ENCODE results near the gene EPN3.

Gene EPN3

DNA sequence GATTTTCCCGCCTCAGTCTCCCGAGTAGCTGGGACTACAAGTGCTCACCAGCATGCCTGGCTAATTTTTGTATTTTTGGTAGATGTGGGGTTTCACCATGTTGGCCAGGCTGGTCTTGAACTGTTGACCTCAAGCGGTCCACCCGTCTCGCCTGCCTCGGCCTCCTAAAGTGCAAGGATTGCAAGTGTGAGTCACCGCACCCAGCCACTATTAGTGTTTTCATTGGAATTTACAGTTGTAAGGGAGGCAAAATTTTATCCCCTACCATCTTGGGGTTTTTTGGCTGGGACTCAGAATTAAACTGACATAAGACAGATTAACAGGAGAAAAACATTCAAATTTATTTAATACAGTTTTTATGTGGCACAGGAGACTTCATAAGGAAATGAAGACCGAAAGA is 36.6 kb upstream of the EPN3 start:
- Histone ChIP-seq H3K27ac (no peak overlapping the region), H3K4me2 (no peak overlapping the region), H3K4me3 (no peak overlapping the region), H3K9ac (no peak overlapping the region), H3K9me3 (no peaks in the 10 kb centered on the region), H3K36me3 (no peaks in the 10 kb centered on the region), H3K4me1 (no peaks in the 10 kb centered on the region), H4K20me1 (no peaks in the 10 kb centered on the region), H3K27me3 (no peaks in the 10 kb centered on the region)
- no peak for TF ChIP-seq Cebpa-rat (IDR thresholded peaks at IDR 0.05)

DNA sequence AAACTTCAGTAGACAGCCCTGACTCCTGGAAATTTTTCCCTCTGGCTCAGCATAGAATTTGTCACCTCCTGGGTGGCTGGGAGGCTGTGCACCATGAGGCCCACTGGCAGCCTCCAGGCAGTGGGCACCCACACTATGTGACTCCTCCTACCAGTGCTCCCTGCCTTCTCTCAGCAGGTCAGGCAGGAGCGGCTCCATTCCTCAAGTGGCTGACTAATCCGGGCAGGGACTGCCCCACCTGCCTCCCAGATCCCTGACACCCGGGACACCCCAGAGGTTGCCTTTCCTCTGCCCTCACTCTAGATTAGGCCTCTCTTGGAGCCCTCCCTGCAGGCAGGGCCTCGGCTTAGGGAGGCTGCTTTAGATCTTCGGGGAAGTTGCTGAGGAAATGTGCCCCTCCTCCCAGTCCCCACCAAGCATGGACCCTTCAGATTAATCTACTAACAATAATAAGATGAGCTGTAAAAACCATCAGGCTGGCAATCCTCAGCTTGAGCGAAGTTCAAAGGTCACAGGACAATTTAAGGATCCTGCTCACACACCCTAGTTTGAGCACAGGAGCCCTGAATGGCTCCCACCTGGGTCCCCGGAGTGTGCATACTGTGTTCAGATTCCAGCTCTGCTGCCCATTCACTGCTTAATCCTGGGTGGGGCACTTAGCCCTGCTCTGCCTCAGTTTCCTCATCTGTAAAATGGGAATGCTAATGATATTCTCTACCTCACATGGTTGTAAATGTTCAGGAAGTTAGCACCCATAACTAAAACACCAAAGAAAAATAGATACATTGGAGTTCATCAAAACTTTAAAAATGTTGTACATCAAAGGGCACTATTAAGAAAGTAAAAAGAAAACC is 34.3 kb upstream of the EPN3 start:
- no peak overlapping the region for H3K27ac ChIP-seq
- no peak for TF ChIP-seq Cebpa-rat (IDR thresholded peaks at IDR 0.05)
- no peaks in the 10 kb centered on the region for H3K9me3 ChIP-seq
- H4K20me1 ChIP-seq: no peaks in the 10 kb centered on the region
- H3K36me3 ChIP-seq: no peaks in the 10 kb centered on the region
- H3K9ac ChIP-seq: no peak overlapping the region
- no peaks in the 10 kb centered on the region for H3K27me3 ChIP-seq
- H3K4me1 ChIP-seq: no peaks in the 10 kb centered on the region
- no peak overlapping the region for H3K4me2 ChIP-seq
- no peak overlapping the region for H3K4me3 ChIP-seq

DNA sequence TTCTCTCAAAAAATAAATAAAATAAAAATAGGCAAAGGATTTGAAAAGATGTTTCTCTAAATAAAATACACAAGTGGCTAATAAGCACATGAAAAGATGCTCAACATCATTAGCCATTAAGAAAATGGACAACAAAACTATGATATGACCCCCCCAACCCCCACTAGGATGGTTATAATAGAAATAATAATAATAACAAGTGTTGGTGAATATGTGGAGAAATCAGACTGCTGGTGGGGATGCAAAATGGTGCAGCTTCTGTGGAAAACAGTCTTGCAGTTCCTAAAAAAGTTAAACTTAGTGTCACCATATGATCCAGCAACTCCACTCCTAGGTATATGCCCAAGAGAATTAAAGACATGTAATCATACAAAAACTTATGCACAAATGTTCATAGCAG is 33.3 kb upstream of the EPN3 start:
- H3K4me2 ChIP-seq: no peak overlapping the region
- no peaks in the 10 kb centered on the region for H3K36me3 ChIP-seq
- no peaks in the 10 kb centered on the region for H3K27me3 ChIP-seq
- no peak overlapping the region for H3K4me3 ChIP-seq
- H3K9me3 ChIP-seq: no peaks in the 10 kb centered on the region
- no peak for TF ChIP-seq Cebpa-rat (IDR thresholded peaks at IDR 0.05)
- no peak overlapping the region for H3K9ac ChIP-seq
- H3K27ac ChIP-seq: no peak overlapping the region
- no peaks in the 10 kb centered on the region for H4K20me1 ChIP-seq
- H3K4me1 ChIP-seq: no peaks in the 10 kb centered on the region

DNA sequence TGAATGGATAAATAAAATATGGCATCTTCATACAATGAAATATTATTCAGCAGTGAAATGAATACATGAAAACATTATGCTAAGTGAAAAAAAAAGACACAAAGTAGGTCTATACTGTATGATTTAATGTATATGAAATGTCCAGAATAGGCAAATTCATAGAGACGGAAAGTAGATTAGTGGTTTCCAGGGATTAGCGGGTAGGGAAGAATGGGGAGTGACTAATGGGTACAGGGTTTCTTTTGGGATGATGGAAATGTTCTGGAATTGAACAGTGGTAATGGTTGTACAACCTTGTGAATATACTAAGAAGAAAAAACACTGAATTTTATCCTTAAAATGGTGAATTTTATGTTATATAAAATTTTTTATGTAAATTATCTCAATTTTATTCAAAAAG is 32.8 kb upstream of the EPN3 start:
- H3K4me1 ChIP-seq: no peaks in the 10 kb centered on the region
- TF ChIP-seq Cebpa-rat (IDR thresholded peaks at IDR 0.05): no peak
- no peak overlapping the region for H3K9ac ChIP-seq
- no peak overlapping the region for H3K27ac ChIP-seq
- H4K20me1 ChIP-seq: no peaks in the 10 kb centered on the region
- H3K4me3 ChIP-seq: no peak overlapping the region
- H3K36me3 ChIP-seq: no peaks in the 10 kb centered on the region
- H3K9me3 ChIP-seq: no peaks in the 10 kb centered on the region
- H3K27me3 ChIP-seq: no peaks in the 10 kb centered on the region
- no peak overlapping the region for H3K4me2 ChIP-seq

DNA sequence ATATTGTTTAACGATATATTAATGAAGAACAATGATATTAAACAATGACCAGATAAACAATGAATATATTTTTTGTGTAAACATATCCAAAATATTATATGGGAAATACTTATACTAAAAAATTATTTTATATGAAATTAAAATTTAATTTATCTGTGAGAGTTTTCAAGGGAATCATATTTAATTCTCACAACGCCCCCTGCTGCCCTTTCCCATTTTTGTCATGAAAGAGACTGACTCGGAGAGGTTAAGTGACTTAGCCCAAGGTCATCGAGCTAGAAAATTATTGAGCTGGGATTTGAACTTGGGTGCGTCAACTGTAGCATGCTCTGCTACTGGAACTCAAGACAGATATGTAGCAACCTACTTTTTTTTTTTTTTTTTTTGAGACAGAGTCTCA is 31.5 kb upstream of the EPN3 start:
- no peak overlapping the region for H3K27ac ChIP-seq
- no peaks in the 10 kb centered on the region for H4K20me1 ChIP-seq
- no peaks in the 10 kb centered on the region for H3K4me1 ChIP-seq
- no peak overlapping the region for H3K4me2 ChIP-seq
- H3K27me3 ChIP-seq: peaks cover 3% of the 10 kb centered on the region; the same call in 1 of the 2 replicates
- TF ChIP-seq Cebpa-rat (IDR thresholded peaks at IDR 0.05): no peak
- H3K36me3 ChIP-seq: no peaks in the 10 kb centered on the region
- no peak overlapping the region for H3K9ac ChIP-seq
- no peak overlapping the region for H3K4me3 ChIP-seq
- no peaks in the 10 kb centered on the region for H3K9me3 ChIP-seq

DNA sequence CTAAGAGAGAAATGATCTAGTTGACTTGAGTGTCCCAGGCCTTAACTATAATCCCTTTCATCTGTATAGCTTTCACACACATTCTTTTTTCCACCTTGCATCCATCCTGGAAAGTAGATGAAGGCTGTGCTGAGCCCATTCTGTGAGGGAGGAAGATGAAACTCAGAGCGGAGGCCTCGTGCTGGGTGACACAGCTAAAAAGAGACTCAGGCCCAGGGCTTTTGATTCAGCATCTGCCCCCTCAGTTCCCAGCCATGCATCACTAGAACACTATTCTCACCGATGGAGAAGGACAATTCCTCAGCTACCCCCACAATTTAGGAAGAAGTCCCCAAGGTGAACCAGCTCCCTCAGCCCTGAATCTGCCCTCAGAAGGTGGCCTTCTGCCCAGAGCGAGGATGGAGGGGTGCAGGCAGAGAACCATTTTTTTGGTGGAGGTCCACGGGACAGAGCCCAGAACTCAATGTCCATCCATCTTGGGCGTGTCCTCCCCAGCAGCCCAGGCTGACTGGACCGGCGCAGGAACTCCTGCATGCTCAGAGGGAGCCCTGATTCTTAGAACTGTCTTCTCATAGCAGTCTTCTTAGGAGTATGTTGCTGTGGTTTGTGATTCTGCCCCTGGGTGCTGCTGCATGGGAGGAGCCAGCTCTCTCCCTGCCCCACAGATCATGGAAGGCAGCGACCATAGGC is 30.1 kb upstream of the EPN3 start:
- Histone ChIP-seq H3K27me3 (peaks cover 17% of the 10 kb centered on the region), H3K9me3 (no peaks in the 10 kb centered on the region), H3K4me1 (no peaks in the 10 kb centered on the region), H3K4me2 (no peak overlapping the region), H3K27ac (no peak overlapping the region), H3K36me3 (no peaks in the 10 kb centered on the region), H3K4me3 (no peak overlapping the region), H3K9ac (no peak overlapping the region), H4K20me1 (no peaks in the 10 kb centered on the region)
- no peak for TF ChIP-seq Cebpa-rat (IDR thresholded peaks at IDR 0.05)

DNA sequence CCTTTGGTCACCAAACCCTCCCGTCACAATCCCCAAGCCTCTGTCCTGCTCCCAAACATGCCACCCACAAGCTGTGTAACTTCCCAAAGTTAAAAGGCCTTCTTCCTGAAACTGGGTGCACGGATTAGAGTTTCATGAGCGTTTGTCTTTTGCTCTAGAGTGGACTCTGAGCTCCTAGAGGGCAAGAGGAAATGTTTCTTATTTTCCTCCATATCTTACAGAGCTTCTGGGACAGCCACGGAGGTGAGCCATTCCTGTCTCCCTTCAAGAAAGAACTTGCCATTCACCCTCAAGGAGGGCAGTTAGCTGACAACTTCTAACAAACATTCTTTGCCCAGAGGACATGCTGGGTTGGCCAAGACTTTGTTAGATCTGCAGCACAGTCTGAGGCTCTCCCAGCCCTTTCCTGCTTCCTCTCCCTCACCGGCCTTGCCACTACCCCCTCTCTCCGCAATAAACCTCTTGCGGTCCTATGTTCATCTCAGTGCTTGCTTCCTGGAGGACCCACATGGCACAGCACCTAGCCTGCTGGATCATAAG is 26.9 kb upstream of the EPN3 start:
- Histone ChIP-seq H3K27ac (no peak overlapping the region), H3K4me1 (peaks cover 6% of the 10 kb centered on the region; the same call in 1 of the 2 replicates), H3K9me3 (no peaks in the 10 kb centered on the region), H3K27me3 (peaks cover 42% of the 10 kb centered on the region), H4K20me1 (no peaks in the 10 kb centered on the region), H3K36me3 (no peaks in the 10 kb centered on the region), H3K4me3 (no peak overlapping the region), H3K4me2 (no peak overlapping the region), H3K9ac (no peak overlapping the region)
- no peak for TF ChIP-seq Cebpa-rat (IDR thresholded peaks at IDR 0.05)

DNA sequence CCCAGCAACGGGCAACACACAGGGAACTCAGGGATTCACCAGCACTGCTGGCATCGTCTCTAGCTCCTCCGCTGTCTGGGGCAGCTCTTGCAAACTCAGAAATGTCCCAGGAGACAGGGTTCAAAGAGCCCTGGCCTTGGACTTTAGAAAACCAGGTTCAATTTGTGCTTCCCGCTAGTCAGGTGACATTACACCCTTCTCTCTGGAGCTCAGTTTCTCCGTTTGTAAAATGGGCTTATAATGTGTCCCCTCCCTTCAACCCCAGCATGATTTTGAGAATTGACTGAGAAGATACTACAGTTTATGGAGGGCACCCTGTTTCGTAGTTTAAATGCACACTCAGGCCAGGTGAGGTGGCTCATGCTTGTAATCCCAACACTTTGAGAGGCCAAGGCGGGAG is 26.2 kb upstream of the EPN3 start:
- H3K36me3 ChIP-seq: no peaks in the 10 kb centered on the region
- H3K4me1 ChIP-seq: peaks cover 6% of the 10 kb centered on the region; the same call in 1 of the 2 replicates
- H3K4me2 ChIP-seq: no peak overlapping the region
- H3K4me3 ChIP-seq: no peak overlapping the region
- H3K9me3 ChIP-seq: no peaks in the 10 kb centered on the region
- TF ChIP-seq Cebpa-rat (IDR thresholded peaks at IDR 0.05): no peak
- no peaks in the 10 kb centered on the region for H4K20me1 ChIP-seq
- H3K9ac ChIP-seq: no peak overlapping the region
- peaks cover 42% of the 10 kb centered on the region for H3K27me3 ChIP-seq
- H3K27ac ChIP-seq: no peak overlapping the region

DNA sequence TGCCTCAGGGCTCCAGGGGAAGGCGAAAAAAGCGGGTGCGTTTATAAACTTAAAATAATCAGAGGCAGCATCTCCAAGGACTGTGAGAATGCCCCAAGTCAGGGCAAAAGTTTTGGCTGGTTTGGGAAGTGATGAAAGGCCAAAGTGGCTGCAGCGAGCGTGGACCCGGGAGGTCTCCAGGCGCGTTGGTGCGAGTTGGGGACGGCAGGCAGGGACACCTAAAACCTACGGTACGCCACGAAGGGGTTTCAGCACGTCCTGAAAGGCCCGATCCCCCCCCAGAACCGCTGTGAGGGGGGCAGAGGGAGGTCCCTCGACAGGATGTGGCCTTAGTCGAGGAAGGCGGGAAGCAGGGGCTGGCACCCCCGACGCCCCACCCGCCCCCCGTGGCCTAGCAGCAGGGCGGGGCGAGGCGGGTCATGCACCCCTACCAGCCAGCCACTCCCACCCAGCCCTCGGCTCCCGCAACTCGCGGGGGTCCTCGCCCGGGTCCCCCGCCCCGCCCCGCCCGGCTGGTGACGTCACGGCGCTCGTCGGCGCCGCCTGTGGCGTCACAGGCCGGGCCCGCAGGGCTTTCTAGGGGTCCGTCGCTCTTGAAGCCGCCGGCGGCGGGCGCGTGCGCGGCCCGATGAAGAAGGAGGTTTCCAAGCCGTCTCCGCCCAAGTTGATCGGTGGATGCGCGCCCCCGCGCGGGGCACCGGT is 24.5 kb upstream of the EPN3 start, which contains the start of gene MYCBPAP:
MYCBPAP (plus strand) TSS at position 569 of the 702 bp plus-strand sequence. CDS start 236 bp downstream, outside the sequence.
- Histone ChIP-seq H3K4me3 (peak within 1 kb of the TSS; percentile 61), H3K4me2 (peak within 1 kb of the TSS; percentile 74), H3K27ac (no peak within 1 kb of the TSS), H3K27me3 (peaks cover 42% of the 10 kb centered on the region), H3K9ac (no peak within 1 kb of the TSS), H4K20me1 (no peaks in the 10 kb centered on the region), H3K4me1 (peaks cover 6% of the 10 kb centered on the region; the same call in 1 of the 2 replicates), H3K36me3 (no peaks in the 10 kb centered on the region), H3K9me3 (no peaks in the 10 kb centered on the region)
- TF ChIP-seq Cebpa-rat (IDR thresholded peaks at IDR 0.05): no peak

Measured in BLaER1 (cell line).